H1 (cell line): ENCODE results near the gene RNF168. TPM values are rescaled to one million over a fixed set of nuclear protein-coding genes. Genes with fewer than 3 reads are reported as not detected.

ENCODE experiments used
- ATF2 ChIP-seq: IDR thresholded peaks from 2 replicates; pipeline ENCODE4 v1.6.1; 2012; ENCODE audit warnings: low read length, inconsistent platforms
- BRCA1 ChIP-seq: IDR thresholded peaks from 2 replicates; pipeline ENCODE4 v1.6.1; 2012; ENCODE audit warnings: low read depth, low read length, improper control_type of control experiment
- CHD7 ChIP-seq: fragments of 300-600 bp; sonication (generic); IDR thresholded peaks from 2 replicates; pipeline ENCODE4 v1.7.1; 2012; ENCODE audit warnings: low read length, moderate library complexity, mild to moderate bottlenecking, inconsistent platforms; ENCODE audit not compliant: insufficient replicate concordance
- POLR2A ChIP-seq, 2 experiments: IDR thresholded peaks; 1 replicate in 1 of 2; 2 replicates in 1 of 2; pipeline ENCODE4 v1.6.1; 2011; ENCODE audit warnings: low read depth in 2 of 2, low read length in 2 of 2, mild to moderate bottlenecking in 2 of 2; ENCODE audit errors: control extremely low read depth in 1 of 2
- POLR2AphosphoS5 ChIP-seq: IDR thresholded peaks from 2 replicates; pipeline ENCODE4 v1.6.1; 2011; ENCODE audit warnings: low read depth, low read length
- TAF1 ChIP-seq: IDR thresholded peaks from 2 replicates; pipeline ENCODE4 v1.6.1; 2011; ENCODE audit warnings: mild to moderate bottlenecking, low read depth, low read length
- TAF7 ChIP-seq: optimal IDR thresholded peaks from 2 replicates; pipeline ENCODE3; 2011; ENCODE audit warnings: low read depth, mild to moderate bottlenecking, inconsistent platforms, low read length, moderate library complexity, borderline replicate concordance
- polyA plus RNA-seq, 7 experiments: library from polyadenylated mRNA; depleted of rRNA in 3 of 7; stranded (reverse) in 5 of 7; unstranded in 2 of 7; fragments of >200 nt in 5 of 7; fragments of 200-250 nt in 2 of 7; gene quantifications; 1 replicate in 5 of 7; 2 replicates in 1 of 7; 4 replicates in 1 of 7; pipeline versions ENCODE4 v1.2.1 to v1.2.3, GENCODE V29; 2011 to 2013; ENCODE audit warnings: missing spikeins in 2 of 7, mixed read lengths in 2 of 7
- total RNA-seq: library from RNA; stranded (reverse); fragmentation: NEBNext Ultra II Directional; extraction: Animal tissue kit (Norgen Biotek cat#: 25700); gene quantifications from 2 replicates; pipeline ENCODE4 v1.2.1, GENCODE V29; 2021

RNF168 gene
- total and polyA plus RNA-seq, 2 of the 8 experiments (the other 6 are each of a cell fraction or from before 2014, with no cell fraction given): 6.3 to 63.5 TPM

GRCh38 chr3:196503196-196504076 is at the start of gene RNF168 (continued):
- TF ChIP-seq CHD7: no peak
- peak; percentile 75 for TF ChIP-seq TAF7
- peak; percentile 78 to 84 for TF ChIP-seq POLR2A (IDR thresholded peaks at IDR 0.05; ENCODE audit: control extremely low read depth in 1 of 2, low read depth in 2 of 2, low read length in 2 of 2)
- peak; percentile 89 for TF ChIP-seq TAF1
- no peak for TF ChIP-seq ATF2
- TF ChIP-seq POLR2AphosphoS5: peak; percentile 74
- no peak for TF ChIP-seq BRCA1
